GM18868 (cell line): ENCODE measurements around the gene SORBS1.

Experiments
- ATAC-seq: cut with Tn5 transposase; IDR thresholded peaks from one replicate; pipeline ENCODE4 v1.9.1; 2021; ENCODE audit warnings: mild to moderate bottlenecking, moderate library complexity; ENCODE audit not compliant: unreplicated experiment

SORBS1 gene

DNA sequence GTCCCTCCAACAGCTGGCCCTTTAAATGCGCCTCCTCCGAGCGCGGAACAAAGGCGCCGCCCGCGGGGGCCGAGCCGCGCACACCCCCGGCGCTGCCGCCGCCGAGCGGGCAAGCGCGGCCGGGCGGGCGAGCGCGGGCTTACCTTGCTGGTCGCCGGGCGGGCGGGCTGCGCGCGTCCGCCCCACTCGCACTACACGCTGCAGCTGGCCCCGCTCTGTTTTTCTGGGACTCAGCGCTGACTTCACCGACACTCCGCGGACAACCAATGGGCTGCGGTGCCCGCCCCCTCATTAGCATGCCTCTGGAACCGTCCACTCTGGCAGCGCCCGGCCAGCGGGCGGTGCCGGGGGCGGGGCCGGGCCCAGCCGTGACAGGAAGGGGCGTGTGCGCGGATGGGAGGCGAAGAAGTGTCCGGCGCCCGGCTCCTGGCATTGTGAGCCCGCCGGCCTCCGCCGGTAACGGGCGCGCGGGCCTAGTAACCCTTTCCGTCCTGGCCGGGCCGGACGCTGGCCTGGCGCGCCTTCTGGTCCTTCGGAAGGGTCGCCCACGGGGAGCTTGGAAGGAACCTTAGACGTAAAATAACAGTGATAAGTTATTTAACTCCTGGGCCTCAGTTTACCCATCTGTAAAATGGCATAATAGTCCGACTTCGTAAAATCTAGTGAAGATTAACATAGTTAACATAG lies at the start of gene SORBS1:
SORBS1 (minus strand) TSS at position 195 of the 687 bp plus-strand sequence. CDS start 120,236 bp downstream, outside the sequence.
- ATAC-seq = peak; percentile 99

DNA sequence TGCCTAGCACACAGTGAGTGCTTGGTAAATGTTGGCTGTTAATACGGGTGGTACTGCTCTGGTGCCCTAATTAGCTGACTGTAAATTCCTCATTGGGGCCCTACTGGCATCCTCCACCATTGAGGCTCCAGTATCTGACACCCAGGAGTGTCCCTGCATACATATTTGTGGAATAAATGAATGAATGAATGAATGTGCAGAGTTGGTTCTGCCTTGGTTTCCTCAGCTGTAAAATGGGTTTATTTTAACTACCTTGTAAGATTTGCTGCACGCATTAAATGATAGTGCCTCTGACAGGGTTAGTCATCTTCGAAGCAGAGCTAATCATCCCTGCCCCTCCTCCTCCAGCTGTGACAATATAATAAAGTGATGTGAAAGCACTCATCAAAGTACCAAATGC lies 49.6 kb upstream of the SORBS1 start:
- ATAC-seq = no peak

DNA sequence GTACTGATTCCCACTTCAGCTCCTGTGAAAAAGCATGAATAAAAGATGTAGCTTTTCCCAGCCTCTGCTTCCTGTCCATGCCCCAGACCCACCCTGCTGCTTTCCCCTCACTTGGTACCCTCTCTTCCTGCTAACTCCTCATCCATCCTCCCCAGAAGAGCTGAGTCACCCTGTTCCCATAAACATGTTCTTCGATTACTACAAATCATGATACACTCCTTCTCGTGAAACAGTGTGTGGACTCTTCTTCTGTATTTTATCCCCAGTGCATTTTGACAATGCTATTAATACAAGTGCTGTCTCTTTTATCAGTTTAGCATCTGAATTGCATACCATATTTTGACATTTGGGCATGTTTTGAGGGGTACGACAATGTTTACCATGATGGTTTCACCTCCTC lies 45.8 kb upstream of the SORBS1 start:
- ATAC-seq = no peak

DNA sequence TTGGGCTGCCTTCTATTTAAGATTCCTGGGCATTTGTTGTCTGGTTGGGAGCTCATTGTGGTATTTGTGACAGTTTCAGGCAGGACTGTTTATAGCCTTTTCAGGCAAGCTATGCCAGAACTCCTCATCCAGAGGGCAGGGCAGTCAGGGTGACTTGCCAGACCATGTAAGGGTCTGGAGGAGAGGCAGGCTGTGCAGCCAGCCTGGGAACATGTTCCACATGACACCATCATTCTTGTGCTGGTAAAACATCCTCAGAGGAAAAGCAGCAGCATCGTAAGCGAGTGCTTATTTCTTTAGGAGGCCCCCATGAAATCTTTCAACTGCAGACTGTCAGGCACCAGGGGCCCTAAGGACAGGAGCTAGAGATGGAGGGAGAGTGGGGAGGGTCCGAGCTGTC lies 44.0 kb upstream of the SORBS1 start:
- no peak for ATAC-seq

DNA sequence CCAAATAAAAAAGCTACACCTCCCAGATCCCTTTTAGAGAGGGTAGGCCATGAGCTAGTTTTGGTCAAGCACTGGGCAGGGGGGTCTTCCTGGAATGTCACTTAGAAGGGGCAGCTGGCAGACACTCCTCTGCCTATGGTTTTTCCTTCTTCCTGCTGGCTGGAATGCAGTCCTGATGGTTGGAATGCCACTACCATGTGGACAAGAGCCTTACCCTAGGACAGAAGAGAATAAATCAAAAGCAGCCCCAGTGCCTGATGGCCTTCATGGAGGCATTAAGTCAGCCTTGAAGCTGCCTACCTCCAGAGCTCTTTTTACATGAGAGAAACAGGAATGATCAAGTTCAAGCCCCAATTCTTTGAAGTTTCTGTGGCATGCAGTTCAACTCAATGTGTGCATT lies 43.5 kb upstream of the SORBS1 start:
- no peak for ATAC-seq

DNA sequence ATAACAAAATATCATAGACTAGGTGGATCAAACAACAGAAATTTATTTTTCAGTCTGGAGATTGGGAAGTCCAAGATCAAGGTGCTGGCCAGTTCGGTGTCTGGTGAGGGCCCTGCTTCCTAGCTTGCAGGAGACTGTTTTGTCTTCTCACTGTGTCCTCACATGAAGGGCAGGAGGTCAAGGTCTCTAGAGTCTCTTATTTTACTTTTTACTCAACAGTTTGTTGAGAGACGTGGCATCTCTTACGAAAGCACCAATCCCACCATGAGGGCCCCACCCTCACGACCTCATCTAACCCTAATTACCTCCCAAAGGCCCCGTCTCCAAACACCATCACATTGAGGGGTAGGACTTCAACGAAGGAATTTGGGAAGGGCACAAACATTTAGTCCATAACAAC lies 41.2 kb upstream of the SORBS1 start:
- ATAC-seq = no peak

DNA sequence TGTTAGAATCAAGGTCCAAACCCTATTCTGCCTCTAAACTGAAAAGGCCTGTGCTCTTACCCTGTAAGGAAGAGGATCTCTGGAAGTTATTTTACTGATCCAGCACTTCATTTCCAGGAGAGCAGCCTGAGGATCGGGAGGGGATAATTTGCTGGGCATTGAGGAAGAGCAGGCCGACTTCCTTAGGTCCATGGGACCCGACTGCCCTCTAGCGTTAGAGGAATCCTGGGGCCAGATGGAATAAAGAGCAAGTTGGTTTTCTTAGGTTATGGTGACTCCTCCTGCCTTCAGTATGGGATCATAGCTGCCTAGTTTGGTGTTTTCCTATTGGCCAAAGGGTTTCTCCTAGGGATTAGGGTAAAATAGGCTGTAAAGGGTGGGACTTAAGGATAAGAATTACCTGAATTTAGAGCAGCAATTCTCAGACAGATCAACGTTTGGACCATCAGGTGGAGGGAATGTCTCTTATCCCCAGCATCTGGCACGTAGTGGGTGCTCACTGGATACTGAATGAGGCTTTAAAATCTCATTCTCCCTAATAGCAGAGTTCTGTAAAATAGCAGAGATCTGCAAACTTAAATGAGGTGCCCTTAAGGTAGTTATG lies 40.0 kb upstream of the SORBS1 start:
- ATAC-seq = peak; percentile 66

DNA sequence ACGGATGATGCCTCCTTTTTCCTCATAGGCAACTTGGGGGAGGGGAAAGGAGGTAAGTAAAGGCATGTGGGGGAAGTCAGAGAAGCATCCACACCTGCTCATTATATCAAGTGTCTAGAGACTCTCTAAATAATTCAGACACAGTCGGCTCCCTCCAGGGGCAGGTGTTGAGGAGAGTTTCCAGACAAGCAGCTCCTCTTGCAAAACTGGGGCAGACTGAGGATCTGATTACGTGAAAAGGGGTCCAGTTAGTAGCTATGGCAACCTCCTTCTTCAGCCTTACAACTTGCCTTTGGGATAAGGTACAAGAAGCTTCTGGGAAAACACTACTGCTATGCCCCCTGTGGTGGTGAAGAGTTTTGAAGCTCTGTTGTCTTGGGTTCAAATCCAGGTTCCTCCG lies 39.0 kb upstream of the SORBS1 start:
- no peak for ATAC-seq

DNA sequence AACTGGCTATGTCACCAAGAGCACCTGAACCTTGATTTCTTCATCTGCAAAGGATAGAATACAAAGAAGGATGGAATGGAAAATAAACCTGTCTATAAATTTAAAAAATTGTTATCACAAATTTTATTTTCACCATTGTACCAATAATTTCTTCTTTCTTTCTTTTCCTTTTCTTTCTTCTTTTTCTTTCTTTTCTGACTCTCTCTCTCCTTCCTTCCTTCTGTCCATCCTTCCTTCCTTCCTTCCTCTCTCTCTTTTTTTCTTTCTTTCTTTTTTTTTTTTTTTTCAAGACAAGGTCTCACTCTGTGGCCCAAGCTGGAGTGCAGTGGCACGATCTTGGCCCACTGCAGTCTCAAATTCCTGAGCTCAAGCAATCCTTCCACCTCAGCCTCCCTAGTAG lies 36.6 kb upstream of the SORBS1 start:
- ATAC-seq = no peak

DNA sequence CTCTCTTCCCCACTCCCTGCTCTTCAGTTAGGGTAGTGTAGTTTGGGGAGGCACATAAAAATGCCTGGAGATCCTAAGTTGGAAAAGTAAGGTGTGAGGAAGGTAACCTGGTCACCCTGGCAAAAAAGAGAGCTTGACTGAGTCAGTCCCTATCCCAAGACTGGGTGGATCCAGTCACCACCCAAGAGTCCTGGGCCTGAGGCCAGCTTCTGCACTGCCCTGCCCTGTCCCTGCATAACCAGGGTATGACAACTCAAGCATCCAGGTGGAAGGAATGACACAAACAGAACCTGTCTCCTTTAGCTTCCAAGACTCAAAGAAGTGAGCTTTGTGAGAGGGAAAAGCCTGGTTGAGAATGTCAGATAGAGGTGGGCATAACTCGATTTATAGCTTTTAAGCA lies 26.9 kb upstream of the SORBS1 start:
- ATAC-seq = no peak

DNA sequence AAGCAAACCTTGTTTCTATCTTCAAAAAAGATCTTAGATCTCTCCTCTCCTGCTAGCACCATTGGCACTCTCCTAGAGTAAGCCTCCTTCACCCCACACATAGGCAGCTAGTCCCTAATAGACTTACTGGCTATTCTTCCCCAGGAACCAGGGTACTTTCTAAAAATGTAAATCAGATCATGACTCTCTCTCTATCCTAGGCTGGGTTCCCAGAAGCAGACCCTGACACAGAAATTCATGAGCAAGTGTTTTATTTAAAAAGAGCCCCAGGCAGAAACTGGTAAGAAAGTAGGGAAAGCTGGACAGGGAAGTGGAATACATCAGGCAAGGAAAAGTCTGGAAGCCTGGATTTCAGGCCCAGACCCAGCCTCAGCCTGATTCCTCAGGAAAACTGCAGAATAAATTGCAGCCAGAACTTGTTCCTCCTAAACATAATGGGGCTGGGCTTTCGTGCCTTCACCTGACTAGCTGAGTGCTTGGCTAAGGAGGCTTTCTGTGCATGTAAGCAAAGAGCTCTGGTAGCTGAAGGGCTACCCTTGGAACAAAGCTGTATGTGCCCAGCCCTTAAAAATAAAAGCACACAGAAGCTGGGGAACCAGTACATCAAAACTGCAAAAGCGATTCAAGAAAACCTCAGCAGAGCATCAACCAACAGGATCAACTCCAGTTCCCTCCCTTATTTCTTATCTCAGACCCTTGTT lies 18.8 kb upstream of the SORBS1 start:
- ATAC-seq = no peak

DNA sequence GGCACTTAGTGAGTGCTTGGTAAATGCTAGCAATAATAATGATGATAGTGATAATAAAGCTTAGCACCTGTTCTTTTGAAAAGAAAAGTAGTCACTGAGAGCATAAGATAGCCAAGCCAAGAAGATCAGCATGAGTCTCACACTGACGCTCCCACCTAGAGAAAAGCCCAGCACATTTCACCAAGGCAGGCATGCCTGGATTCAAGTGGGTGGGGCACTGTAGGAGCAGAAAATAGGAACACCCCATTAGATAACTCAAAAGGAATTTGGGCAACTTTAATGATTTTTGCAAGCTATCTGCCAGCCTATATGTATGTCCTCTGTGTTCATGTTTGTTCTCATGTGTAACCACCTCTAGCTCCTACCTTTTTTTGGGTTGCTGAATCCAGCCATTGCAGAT lies 18.1 kb upstream of the SORBS1 start:
- no peak for ATAC-seq

DNA sequence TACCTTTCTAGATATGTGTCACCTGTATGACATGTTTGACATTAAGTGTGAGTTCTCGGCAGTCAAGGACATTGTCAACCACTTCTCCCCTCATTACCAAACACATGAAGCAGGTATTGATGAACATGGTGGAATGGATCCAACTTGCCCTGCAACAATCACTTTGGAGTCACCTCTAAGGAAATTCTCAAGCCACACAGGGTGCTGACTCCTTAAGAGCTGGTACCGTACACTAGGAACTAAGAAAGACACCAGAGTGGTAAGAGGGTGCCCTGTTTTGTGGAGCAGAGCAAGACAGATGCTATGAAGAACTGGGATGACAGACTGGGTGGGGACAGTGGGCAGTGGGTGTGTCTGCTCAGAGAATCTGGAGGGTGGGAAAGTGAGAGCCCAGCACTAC lies 17.4 kb upstream of the SORBS1 start:
- ATAC-seq = no peak

DNA sequence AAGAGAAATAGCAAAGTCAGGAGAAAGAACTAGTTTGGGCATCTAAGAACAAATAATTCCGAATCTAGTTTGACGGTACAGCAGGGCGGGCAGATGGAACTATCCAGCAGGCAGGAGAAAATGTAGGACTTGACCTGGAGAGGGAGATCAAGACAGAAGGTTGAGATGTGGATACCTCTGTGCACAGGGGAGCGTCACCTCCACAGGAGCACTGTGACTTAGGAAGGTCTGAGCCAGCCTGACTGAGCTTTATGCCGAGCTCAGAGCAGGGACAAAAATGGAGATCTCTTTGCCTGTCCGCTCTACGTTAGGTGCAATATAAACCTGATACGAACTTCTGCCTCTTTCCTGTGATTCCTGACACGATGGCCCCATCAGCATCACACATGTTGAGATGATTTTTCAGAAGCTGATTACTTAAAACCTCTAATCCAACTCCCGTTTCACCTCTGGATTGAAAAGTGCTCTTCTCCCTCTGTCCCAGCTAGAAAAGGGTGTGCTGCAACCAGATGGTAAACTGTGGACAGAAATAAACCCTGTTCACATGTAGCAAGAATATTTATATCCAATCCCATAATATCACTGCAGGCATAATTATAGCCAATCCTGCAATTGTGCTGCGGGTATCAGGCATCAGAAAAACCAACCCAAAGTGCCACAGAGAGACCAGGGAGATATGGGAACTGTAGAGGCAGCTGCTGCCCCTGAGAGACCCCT lies 13.6 kb upstream of the SORBS1 start:
- ATAC-seq = no peak

DNA sequence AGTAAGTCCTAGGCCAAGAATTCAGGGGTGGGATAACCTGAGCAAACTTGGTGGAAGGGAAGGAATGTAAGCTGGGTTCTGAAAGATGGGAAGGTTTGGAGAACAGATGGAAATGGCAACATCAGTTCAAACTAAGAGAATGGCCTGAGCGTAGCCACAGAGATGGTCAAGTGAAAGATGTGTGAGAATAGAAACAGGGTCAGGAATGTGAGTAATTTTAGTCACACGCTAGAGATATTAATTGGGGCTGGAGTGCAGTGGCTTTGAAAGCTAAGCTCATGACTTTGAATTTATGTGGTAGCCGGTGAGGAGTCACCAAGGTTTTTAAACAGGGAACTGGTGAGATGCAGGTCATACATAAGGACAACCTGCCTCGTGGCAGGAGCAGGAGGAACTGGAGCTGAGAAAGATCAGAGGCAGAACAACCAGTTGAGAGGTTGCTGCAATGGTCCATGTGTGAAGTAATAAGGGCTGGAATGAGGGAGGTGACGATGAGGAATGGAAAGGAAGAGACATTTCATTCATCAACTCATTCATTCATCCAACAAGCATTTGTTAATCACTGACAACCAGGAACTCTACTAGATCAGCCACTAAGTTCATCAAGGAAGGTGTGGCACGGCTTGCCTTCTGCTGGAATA lies 12.9 kb upstream of the SORBS1 start:
- no peak for ATAC-seq

DNA sequence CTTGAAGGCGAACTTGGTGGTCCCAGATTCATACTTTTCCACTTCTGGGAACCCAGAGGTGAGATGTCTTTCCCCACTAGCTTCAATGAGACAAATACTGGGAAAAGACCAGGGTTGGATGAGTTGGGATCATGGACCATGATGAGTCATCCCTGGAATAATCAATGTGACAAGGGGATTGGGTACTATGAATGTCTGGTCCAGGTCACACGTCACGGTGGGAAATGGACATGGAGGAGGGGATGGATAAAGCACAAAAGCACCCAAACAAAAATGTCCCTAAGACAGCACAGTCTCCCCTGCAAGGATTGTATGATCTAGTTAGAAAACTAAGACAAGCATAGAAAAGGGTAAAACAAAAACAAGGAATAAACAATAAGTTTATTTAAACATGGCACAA lies 12.4 kb upstream of the SORBS1 start:
- no peak for ATAC-seq

DNA sequence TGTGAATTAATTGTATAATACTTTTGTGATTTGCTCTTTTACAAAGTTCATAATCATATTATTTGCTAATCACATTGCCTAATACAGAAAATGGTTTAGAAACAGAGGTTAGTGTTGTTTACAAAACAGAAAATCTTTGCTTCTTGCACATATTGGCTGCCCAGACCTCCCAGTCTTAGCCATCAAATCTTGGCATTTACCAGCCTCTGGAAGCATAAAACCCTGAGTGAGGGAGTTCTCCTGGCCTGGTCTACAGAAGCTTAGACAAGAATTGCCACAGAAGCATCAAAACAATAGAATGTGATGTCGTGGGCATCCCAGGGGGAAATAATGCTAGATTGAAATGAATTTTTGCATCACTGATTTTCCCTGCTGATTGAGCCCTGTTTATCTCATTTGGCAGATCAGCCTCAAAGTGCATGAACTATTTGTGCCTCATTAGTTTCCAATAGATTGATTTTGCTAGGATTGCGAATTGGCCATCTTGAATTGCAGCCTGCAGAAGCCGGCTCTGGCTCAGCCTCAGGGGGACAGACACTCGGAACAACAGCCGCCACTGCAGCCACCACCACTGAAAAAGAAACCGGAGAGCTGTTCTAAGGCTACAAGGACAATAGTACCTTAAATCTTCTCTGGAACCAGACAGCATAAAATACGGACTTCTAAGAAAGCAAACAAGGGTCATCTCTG lies 11.1 kb upstream of the SORBS1 start:
- no peak for ATAC-seq

DNA sequence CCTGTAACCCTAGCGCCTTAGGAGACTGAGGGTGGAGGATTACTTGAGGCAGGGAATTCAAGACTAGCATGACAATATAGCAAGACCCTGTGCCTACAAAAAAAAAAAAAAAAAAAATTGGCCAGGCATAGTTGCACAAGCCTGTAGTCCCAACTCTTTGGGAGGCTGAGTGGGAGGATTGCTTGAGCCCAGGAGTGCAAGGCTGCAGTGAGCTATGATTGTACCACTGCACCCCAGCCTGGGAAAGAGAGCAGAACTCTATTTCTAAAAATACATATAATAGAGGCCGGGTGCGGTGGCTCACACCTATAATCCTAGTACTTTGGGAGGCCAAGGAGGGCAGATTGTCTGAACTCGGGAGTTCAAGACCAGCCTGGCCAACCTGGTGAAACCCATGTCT lies 10.2 kb upstream of the SORBS1 start:
- ATAC-seq = no peak

DNA sequence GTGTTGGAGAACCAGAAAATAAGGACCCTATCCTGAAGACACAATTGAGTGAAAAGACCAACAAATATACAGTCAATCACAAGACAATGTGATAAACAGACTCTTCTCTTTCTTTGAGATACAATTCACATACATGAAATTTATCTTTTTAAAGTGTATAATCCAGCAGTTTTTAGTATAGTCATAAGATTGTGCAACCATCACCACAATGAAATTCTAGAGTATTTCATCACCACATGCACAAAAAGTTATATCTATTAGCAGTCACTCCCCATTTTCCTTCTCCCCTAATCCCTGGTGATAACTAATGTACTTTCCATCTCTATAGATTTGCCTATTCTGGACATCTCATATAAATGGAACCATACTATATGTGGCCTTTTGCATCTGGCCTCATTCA lies 8.2 kb upstream of the SORBS1 start:
- ATAC-seq = no peak

DNA sequence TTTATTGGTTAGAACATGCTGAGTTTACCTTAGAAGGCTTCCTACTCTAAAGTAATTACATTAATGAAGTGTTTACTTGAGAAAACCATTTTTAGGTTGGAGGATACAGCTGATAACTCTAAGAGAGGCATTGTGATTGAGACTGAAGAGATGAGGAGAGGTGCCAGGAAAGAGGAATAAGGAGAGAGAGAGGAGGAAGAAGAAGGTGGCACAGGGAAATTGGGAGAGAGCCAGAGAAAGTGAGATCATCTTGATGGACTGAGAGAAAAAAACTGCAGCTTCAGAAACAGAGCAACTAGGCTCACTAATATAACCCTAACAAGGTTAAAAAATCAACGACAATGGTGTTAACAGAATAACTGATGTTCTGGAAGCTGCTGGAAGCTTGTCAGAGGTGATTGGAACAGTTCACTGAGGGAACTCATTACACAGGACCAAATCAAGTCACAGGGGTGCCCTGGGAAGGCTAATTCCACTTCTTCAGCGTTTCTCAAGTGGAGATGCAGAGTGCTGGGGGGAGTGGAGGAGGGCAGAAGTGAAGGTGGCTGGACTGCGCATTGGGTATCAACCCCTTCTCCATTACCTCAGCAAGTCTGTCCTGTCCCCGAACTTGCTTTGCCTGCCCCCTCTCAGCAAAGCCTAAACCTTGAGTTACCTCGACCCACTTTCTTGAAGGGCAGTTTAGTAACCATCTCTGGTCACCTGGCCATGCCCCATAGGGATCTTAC lies 6.9 kb upstream of the SORBS1 start:
- no peak for ATAC-seq
